Measurements from ENCODE around the gene TP73. TPM values are rescaled to one million over a fixed set of nuclear protein-coding genes. Genes with fewer than 3 reads are reported as not detected.

The TP73 gene
- total RNA-seq, 1 experiment from 2014 or later, result 2.6 TPM

GRCh38 chr1:3651026-3651929 lies 1.0 kb upstream of the TP73 start:
- no TSS peak for BruUV-seq (replicated peaks)
- DNase-seq (no peak), ATAC-seq (no peak)
- intact Hi-C loops (cut with micrococcal nuclease), result no loop called here
- H3K9me3 ChIP-seq (ENCODE audit: low read length), result no peaks in the 10 kb centered on the region
- H3K27ac ChIP-seq (ENCODE audit: low read length), result no peak overlapping the region
- peaks cover 18% of the 10 kb centered on the region for H3K79me2 ChIP-seq (ENCODE audit: low read length)
- ChIA-PET CTCF (no interaction called here), POLR2A (ENCODE audit: unreplicated experiment) (no interaction called here)
- H3K4me1 ChIP-seq (ENCODE audit: insufficient read depth, low read length), result peaks cover 12% of the 10 kb centered on the region
- no peaks in the 10 kb centered on the region for H3K9me2 ChIP-seq (replicated peaks; ENCODE audit: low read length)
- peaks cover 53% of the 10 kb centered on the region for H3K27me3 ChIP-seq (ENCODE audit: low read length)
- TF ChIP-seq EZH2phosphoT487 (IDR thresholded peaks at IDR 0.05; ENCODE audit: borderline replicate concordance, low read length) (peak; percentile 56; the same call in 1 of the 2 replicates), EZH2 (IDR thresholded peaks at IDR 0.05; ENCODE audit: low read length, unreplicated experiment) (peak; percentile 62)
- TF ChIP-seq, protein P1, sequence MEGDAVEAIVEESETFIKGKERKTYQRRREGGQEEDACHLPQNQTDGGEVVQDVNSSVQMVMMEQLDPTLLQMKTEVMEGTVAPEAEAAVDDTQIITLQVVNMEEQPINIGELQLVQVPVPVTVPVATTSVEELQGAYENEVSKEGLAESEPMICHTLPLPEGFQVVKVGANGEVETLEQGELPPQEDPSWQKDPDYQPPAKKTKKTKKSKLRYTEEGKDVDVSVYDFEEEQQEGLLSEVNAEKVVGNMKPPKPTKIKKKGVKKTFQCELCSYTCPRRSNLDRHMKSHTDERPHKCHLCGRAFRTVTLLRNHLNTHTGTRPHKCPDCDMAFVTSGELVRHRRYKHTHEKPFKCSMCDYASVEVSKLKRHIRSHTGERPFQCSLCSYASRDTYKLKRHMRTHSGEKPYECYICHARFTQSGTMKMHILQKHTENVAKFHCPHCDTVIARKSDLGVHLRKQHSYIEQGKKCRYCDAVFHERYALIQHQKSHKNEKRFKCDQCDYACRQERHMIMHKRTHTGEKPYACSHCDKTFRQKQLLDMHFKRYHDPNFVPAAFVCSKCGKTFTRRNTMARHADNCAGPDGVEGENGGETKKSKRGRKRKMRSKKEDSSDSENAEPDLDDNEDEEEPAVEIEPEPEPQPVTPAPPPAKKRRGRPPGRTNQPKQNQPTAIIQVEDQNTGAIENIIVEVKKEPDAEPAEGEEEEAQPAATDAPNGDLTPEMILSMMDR (conservative IDR thresholded peaks at IDR 0.05; ENCODE audit: low read depth, low read length), result no peak
- H2AFZ ChIP-seq (ENCODE audit: low read length), result peak overlapping the region; percentile 37; the same call in 1 of the 2 replicates
- peak overlapping the region; percentile 58 for H3K4me2 ChIP-seq (ENCODE audit: low read length)
- no peak overlapping the region for H3K9ac ChIP-seq (ENCODE audit: low read length)
- H3K4me3 ChIP-seq (ENCODE audit: low read length), result peak overlapping the region; percentile 51
- H3K36me3 ChIP-seq (ENCODE audit: low read depth, low read length), result peaks cover 12% of the 10 kb centered on the region; the same call in 1 of the 2 replicates
- no peaks in the 10 kb centered on the region for H3F3A ChIP-seq (ENCODE audit: low read length, unreplicated experiment)
- H4K20me1 ChIP-seq (ENCODE audit: low read length), result no peaks in the 10 kb centered on the region

DNA sequence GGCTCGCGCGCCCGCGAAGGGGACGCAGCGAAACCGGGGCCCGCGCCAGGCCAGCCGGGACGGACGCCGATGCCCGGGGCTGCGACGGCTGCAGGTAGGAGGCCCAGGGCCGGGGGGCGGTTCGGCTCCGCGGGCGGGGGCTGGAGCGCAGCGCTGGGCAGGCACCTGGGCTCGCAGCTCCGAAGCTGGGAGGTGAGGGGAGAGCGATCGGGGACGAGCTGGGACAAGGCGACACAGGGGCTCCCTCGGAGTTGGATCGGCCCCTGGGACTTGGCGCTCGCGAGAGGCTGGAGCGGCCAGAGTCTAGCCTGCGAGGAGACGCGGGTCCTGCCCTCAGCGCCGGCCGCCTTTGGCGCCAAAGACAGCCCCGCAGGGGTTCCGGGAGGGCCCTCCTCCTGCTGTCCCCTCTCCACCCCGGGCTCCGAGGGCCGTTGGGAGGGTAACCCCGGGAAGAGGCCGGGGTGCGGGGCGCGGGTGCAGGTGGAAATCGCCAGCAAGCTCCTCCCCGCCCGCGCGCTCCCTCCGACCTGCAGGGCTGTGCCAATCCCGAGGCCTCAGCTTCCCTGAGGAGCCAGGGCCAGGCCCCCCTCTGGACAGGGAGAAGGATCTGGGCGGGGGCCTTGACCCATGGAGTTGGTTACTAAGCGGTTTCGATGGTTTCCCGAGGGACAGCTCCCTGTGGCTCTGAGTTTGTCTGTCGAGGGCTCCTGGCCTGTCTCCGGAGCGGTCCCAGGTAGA lies 401 bp downstream of the TP73 start:
- Histone ChIP-seq H3K36me3 (ENCODE audit: low read depth, low read length) (no peaks in the 10 kb centered on the region), H3K9me3 (ENCODE audit: low read length) (no peaks in the 10 kb centered on the region), H3K27ac (ENCODE audit: low read length) (no peak overlapping the region), H3K9ac (ENCODE audit: low read length) (no peak overlapping the region), H3F3A (ENCODE audit: low read length, unreplicated experiment) (no peaks in the 10 kb centered on the region), H4K20me1 (ENCODE audit: low read length) (no peaks in the 10 kb centered on the region), H3K9me2 (replicated peaks; ENCODE audit: low read length) (no peaks in the 10 kb centered on the region), H3K4me1 (ENCODE audit: insufficient read depth, low read length) (peaks cover 12% of the 10 kb centered on the region), H3K27me3 (ENCODE audit: low read length) (peaks cover 67% of the 10 kb centered on the region), H3K79me2 (ENCODE audit: low read length) (peaks cover 18% of the 10 kb centered on the region), H2AFZ (ENCODE audit: low read length) (peak overlapping the region; percentile 14; the same call in 1 of the 2 replicates), H3K4me2 (ENCODE audit: low read length) (peak overlapping the region; percentile 58), H3K4me3 (ENCODE audit: low read length) (peak overlapping the region; percentile 51)
- ChIA-PET POLR2A (ENCODE audit: unreplicated experiment) (no interaction called here), CTCF (no interaction called here)
- no TSS peak for BruUV-seq (replicated peaks)
- DNase-seq (no peak), ATAC-seq (0 out of 2 replicates have a peak, but pooled peaks have one; percentile 7)
- TF ChIP-seq EZH2phosphoT487 (IDR thresholded peaks at IDR 0.05; ENCODE audit: borderline replicate concordance, low read length) (no peak), EZH2 (IDR thresholded peaks at IDR 0.05; ENCODE audit: low read length, unreplicated experiment) (no peak)
- TF ChIP-seq, protein P1 (conservative IDR thresholded peaks at IDR 0.05; ENCODE audit: low read depth, low read length), result no peak
- intact Hi-C loops (cut with micrococcal nuclease), result no loop called here

Data from PC-3 (cell line).